GM23338 (cell line): ENCODE results near the gene HSD17B7. TPM values are rescaled to one million over a fixed set of nuclear protein-coding genes. Genes with fewer than 3 reads are reported as not detected.

Source experiments
- ATAC-seq: fragments of 200-7000 bp; cut with Tn5 transposase; 3 replicates; pipeline ENCODE4 v1.9.1; 2020
- DNase-seq: peaks from one replicate; pipeline ENCODE4 v3.0.0-alpha.2; 2015; ENCODE audit warnings: low spot score
- H2AFZ ChIP-seq: fragments of 200-600 bp; sonication (generic); 2 replicates; pipeline ENCODE4 v1.8.0; 2016; ENCODE audit warnings: antibody characterized with exemption, mild to moderate bottlenecking, moderate library complexity
- H3F3A ChIP-seq: fragments of 200-600 bp; sonication (generic); replicated peaks from 2 replicates; pipeline ENCODE4 v1.8.0; 2017; ENCODE audit warnings: antibody characterized with exemption, mixed run types, low read depth
- H3K27ac ChIP-seq: fragments of 200-600 bp; sonication (generic); 2 replicates; pipeline ENCODE4 v1.6.1; 2016; ENCODE audit warnings: low read depth
- H3K27me3 ChIP-seq: fragments of 200-600 bp; sonication (generic); 2 replicates; pipeline ENCODE4 v1.8.0; 2016; ENCODE audit warnings: mild to moderate bottlenecking, mixed run types, moderate library complexity; ENCODE audit not compliant: insufficient read depth
- H3K36me3 ChIP-seq: fragments of 200-600 bp; sonication (generic); 2 replicates; pipeline ENCODE4 v1.8.0; 2016; ENCODE audit warnings: mild to moderate bottlenecking; ENCODE audit not compliant: insufficient read depth
- H3K4me1 ChIP-seq: fragments of 200-600 bp; sonication (generic); 2 replicates; pipeline ENCODE4 v1.8.0; 2016; ENCODE audit warnings: mild to moderate bottlenecking, moderate library complexity; ENCODE audit not compliant: insufficient read depth
- H3K4me2 ChIP-seq: fragments of 200-600 bp; sonication (generic); 2 replicates; pipeline ENCODE4 v1.7.1; 2017; ENCODE audit warnings: mixed run types
- H3K4me3 ChIP-seq: fragments of 200-600 bp; sonication (generic); 2 replicates; pipeline ENCODE4 v1.6.1; 2016; ENCODE audit warnings: mixed run types
- H3K79me2 ChIP-seq: fragments of 200-600 bp; sonication (generic); replicated peaks from 2 replicates; pipeline ENCODE4 v1.8.0; 2017; ENCODE audit warnings: mild to moderate bottlenecking; ENCODE audit not compliant: insufficient read depth
- H3K9me2 ChIP-seq: fragments of 200-600 bp; sonication (generic); 2 replicates; pipeline ENCODE4 v1.8.0; 2017; ENCODE audit not compliant: insufficient read depth
- H4K20me1 ChIP-seq: fragments of 200-600 bp; sonication (generic); replicated peaks from 2 replicates; pipeline ENCODE4 v1.8.0; 2017; ENCODE audit warnings: mild to moderate bottlenecking; ENCODE audit not compliant: insufficient read depth
- H3K27ac Mint-ChIP-seq: 2 replicates; pipeline ENCODE4 v1.8.0; 2020; ENCODE audit warnings: inconsistent platforms, mild to moderate bottlenecking, moderate library complexity, mixed read lengths
- H3K27me3 Mint-ChIP-seq: 3 replicates; pipeline ENCODE4 v1.8.0; 2022; ENCODE audit warnings: low read depth, mild to moderate bottlenecking, moderate library complexity, mixed read lengths, inconsistent platforms; ENCODE audit not compliant: insufficient read depth, poor library complexity
- H3K36me3 Mint-ChIP-seq: 3 replicates; pipeline ENCODE4 v1.8.0; 2021; ENCODE audit warnings: low read depth, mild to moderate bottlenecking, inconsistent platforms, moderate library complexity, mixed read lengths
- H3K4me1 Mint-ChIP-seq: 3 replicates; pipeline ENCODE4 v1.8.0; 2020; ENCODE audit warnings: mild to moderate bottlenecking, inconsistent platforms, mixed read lengths
- H3K4me3 Mint-ChIP-seq: 3 replicates; pipeline ENCODE4 v1.8.0; 2021; ENCODE audit warnings: moderate library complexity, mild to moderate bottlenecking, inconsistent platforms, mixed read lengths
- H3K9me3 Mint-ChIP-seq: 3 replicates; pipeline ENCODE4 v1.8.0; 2020; ENCODE audit warnings: moderate library complexity, mild to moderate bottlenecking, inconsistent platforms, mixed read lengths
- CREB1 ChIP-seq: fragments of 250-450 bp; sonication (Bioruptor Pico); IDR thresholded peaks from 2 replicates; pipeline ENCODE4 v1.5.0; 2020; ENCODE audit warnings: low read depth, mild to moderate bottlenecking, moderate library complexity
- POLR2AphosphoS5 ChIP-seq: IDR thresholded peaks from 2 replicates; pipeline ENCODE4 v1.6.1; 2016; ENCODE audit warnings: antibody characterized with exemption, low read depth
- STAT1 ChIP-seq: IDR thresholded peaks from one replicate; pipeline ENCODE4 v1.6.1; 2016; ENCODE audit warnings: antibody characterized with exemption; ENCODE audit not compliant: unreplicated experiment
- ZNF114 ChIP-seq: fragments of 250-450 bp; sonication (Bioruptor Pico); IDR thresholded peaks from 2 replicates; pipeline ENCODE4 v1.5.0; 2020; ENCODE audit warnings: mild to moderate bottlenecking, moderate library complexity
- ZNF331 ChIP-seq: fragments of 250-450 bp; sonication (Bioruptor Pico); IDR thresholded peaks from 2 replicates; pipeline ENCODE4 v1.5.0; 2020; ENCODE audit warnings: low read depth, mild to moderate bottlenecking, moderate library complexity
- polyA plus RNA-seq: library from polyadenylated mRNA; unstranded; fragments of >200 nt; fragmentation: Nextera tagmentation; extraction: Ambion mirVana; gene quantifications from 2 replicates; pipeline ENCODE4 v1.2.1, GENCODE V29; 2016
- total RNA-seq: library from RNA; depleted of rRNA; stranded (reverse); fragments of >200 nt; shearing (Covaris generic); gene quantifications from 2 replicates; pipeline ENCODE4 v1.2.3, GENCODE V29; 2014
- TF ChIP-seq, protein P1 (sequence below): fragments of 250-450 bp; sonication (Bioruptor Pico); IDR thresholded peaks from 2 replicates; pipeline ENCODE4 v1.5.0; 2020; ENCODE audit warnings: mild to moderate bottlenecking, moderate library complexity
- TF ChIP-seq, protein P2 (sequence below): IDR thresholded peaks from 2 replicates; pipeline ENCODE4 v1.6.1; 2016; ENCODE audit warnings: antibody characterized with exemption

HSD17B7 gene
- total and polyA plus RNA-seq, 2 experiments from 2014 or later: 30.9 to 31.9 TPM

DNA sequence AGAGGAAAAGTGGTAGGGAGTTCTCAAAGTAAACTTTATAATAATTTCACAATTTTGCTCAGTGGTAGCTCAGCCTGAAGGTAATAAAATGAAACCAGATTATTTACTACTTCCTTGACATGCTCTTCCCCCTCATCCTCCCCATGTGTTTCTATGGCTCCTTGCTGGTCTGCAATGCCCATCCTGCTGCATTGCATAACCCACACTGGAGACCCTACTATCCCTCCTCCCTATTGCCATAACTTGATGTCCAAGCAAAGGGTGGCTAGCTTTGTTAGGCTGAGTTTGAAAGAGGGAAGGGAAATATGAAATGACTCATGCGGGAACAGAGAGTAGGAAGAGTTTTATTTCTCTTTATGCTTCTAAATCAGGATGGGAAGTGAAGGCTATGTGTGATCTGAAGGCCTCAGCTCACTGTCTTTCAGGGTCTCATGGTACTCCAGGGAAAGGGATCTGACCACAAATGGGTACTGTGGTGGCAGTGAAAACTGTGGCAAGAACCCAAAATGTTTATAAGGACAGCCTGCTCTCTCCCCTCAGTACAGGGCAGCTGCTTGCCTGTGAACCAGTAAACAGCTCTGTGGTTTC is 36.4 kb upstream of the HSD17B7 start (continued):
- TF ChIP-seq, protein P1, sequence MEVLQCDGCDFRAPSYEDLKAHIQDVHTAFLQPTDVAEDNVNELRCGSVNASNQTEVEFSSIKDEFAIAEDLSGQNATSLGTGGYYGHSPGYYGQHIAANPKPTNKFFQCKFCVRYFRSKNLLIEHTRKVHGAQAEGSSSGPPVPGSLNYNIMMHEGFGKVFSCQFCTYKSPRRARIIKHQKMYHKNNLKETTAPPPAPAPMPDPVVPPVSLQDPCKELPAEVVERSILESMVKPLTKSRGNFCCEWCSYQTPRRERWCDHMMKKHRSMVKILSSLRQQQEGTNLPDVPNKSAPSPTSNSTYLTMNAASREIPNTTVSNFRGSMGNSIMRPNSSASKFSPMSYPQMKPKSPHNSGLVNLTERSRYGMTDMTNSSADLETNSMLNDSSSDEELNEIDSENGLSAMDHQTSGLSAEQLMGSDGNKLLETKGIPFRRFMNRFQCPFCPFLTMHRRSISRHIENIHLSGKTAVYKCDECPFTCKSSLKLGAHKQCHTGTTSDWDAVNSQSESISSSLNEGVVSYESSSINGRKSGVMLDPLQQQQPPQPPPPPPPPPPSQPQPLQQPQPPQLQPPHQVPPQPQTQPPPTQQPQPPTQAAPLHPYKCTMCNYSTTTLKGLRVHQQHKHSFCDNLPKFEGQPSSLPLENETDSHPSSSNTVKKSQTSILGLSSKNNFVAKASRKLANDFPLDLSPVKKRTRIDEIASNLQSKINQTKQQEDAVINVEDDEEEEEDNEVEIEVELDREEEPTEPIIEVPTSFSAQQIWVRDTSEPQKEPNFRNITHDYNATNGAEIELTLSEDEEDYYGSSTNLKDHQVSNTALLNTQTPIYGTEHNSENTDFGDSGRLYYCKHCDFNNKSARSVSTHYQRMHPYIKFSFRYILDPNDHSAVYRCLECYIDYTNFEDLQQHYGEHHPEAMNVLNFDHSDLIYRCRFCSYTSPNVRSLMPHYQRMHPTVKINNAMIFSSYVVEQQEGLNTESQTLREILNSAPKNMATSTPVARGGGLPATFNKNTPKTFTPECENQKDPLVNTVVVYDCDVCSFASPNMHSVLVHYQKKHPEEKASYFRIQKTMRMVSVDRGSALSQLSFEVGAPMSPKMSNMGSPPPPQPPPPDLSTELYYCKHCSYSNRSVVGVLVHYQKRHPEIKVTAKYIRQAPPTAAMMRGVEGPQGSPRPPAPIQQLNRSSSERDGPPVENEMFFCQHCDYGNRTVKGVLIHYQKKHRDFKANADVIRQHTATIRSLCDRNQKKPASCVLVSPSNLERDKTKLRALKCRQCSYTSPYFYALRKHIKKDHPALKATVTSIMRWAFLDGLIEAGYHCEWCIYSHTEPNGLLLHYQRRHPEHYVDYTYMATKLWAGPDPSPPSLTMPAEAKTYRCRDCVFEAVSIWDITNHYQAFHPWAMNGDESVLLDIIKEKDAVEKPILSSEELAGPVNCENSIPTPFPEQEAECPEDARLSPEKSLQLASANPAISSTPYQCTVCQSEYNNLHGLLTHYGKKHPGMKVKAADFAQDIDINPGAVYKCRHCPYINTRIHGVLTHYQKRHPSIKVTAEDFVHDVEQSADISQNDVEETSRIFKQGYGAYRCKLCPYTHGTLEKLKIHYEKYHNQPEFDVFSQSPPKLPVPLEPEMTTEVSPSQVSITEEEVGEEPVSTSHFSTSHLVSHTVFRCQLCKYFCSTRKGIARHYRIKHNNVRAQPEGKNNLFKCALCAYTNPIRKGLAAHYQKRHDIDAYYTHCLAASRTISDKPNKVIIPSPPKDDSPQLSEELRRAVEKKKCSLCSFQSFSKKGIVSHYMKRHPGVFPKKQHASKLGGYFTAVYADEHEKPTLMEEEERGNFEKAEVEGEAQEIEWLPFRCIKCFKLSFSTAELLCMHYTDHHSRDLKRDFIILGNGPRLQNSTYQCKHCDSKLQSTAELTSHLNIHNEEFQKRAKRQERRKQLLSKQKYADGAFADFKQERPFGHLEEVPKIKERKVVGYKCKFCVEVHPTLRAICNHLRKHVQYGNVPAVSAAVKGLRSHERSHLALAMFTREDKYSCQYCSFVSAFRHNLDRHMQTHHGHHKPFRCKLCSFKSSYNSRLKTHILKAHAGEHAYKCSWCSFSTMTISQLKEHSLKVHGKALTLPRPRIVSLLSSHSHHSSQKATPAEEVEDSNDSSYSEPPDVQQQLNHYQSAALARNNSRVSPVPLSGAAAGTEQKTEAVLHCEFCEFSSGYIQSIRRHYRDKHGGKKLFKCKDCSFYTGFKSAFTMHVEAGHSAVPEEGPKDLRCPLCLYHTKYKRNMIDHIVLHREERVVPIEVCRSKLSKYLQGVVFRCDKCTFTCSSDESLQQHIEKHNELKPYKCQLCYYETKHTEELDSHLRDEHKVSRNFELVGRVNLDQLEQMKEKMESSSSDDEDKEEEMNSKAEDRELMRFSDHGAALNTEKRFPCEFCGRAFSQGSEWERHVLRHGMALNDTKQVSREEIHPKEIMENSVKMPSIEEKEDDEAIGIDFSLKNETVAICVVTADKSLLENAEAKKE (CRISPR knock-in tag): no peak
- TF ChIP-seq ZNF331: no peak
- TF ChIP-seq, protein P2, sequence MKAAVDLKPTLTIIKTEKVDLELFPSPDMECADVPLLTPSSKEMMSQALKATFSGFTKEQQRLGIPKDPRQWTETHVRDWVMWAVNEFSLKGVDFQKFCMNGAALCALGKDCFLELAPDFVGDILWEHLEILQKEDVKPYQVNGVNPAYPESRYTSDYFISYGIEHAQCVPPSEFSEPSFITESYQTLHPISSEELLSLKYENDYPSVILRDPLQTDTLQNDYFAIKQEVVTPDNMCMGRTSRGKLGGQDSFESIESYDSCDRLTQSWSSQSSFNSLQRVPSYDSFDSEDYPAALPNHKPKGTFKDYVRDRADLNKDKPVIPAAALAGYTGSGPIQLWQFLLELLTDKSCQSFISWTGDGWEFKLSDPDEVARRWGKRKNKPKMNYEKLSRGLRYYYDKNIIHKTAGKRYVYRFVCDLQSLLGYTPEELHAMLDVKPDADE: no peak
- no peak for TF ChIP-seq ZNF114 (CRISPR knock-in tag)
- TF ChIP-seq STAT1: no peak
- TF ChIP-seq POLR2AphosphoS5: no peak

DNA sequence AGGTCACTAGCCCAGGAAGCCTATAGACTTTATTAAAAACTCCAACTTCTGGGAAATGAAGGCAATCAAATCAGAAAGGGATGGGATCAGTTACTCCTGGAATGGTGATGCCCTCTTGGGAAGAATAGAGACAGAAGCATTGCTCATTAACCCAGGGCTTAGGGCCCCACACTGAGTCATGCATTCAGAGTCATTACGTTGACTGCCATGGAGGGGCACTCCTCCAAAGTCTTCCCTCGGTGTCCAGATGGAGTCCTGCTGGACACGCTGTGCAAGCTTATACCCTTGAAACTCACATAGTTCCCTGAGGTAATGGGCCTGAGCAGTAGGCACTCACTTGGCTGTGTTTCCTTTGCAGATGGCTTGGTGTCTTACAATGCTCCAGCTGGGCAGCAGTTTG is 35.2 kb upstream of the HSD17B7 start:
- Histone ChIP-seq H3K27me3 (no peaks in the 10 kb centered on the region), H3K4me1 (no peaks in the 10 kb centered on the region), H3K79me2 (no peaks in the 10 kb centered on the region), H3F3A (no peaks in the 10 kb centered on the region), H3K27ac (no peak overlapping the region), H3K36me3 (no peaks in the 10 kb centered on the region), H3K9me2 (no peaks in the 10 kb centered on the region), H2AFZ (no peak overlapping the region), H3K4me3 (no peak overlapping the region), H4K20me1 (no peaks in the 10 kb centered on the region), H3K4me2 (no peak overlapping the region)
- H3K27me3 Mint-ChIP-seq: no peaks in the 10 kb centered on the region
- ATAC-seq: no peak
- H3K4me3 Mint-ChIP-seq: no peak overlapping the region
- no peaks in the 10 kb centered on the region; the same call in 2 of the 3 replicates for H3K36me3 Mint-ChIP-seq
- DNase-seq: no peak
- H3K9me3 Mint-ChIP-seq: peaks cover 4% of the 10 kb centered on the region; the same call in 2 of the 3 replicates
- H3K27ac Mint-ChIP-seq: no peak overlapping the region
- no peaks in the 10 kb centered on the region for H3K4me1 Mint-ChIP-seq
- TF ChIP-seq CREB1 (CRISPR knock-in tag) (no peak), ZNF331 (no peak)
- TF ChIP-seq, protein P1 (CRISPR knock-in tag): no peak
